PC-3 (cell line): ENCODE data around the gene TRIOBP. TPM values are rescaled to one million over a fixed set of nuclear protein-coding genes. Genes with fewer than 3 reads are reported as not detected.
A peak's percentile ranks its signal among the peaks of the same experiment; 100 is the strongest.

Experiments used
- ATAC-seq: fragments of 200-7000 bp; cut with Tn5 transposase; 2 replicates; pipeline ENCODE4 v1.9.1; 2020; ENCODE audit warnings: mild to moderate bottlenecking, moderate library complexity
- BruUV-seq: library from RNA; stranded (reverse); fragments of 400-500 nt; replicated peaks from 2 replicates; lab custom pipeline; 2021; lab: Mats Ljungman, UMichigan
- CTCF ChIA-PET: fragments of 300-600 bp; sonication (Branson Sonifier 250); formaldehyde crosslinking; loops from one replicate; lab custom pipeline; 2022; ENCODE audit warnings: antibody characterized with exemption; lab: Charles Lee
- POLR2A ChIA-PET: fragments of 300-600 bp; sonication (Branson Sonifier 250); formaldehyde crosslinking; loops from one replicate; lab custom pipeline; 2022; ENCODE audit warnings: antibody characterized with exemption; ENCODE audit not compliant: unreplicated experiment; lab: Charles Lee
- DNase-seq: peaks from one replicate; pipeline ENCODE4 v3.0.0-alpha.2; 2015
- H2AFZ ChIP-seq: fragments of 300-600 bp; sonication (generic); 2 replicates; pipeline ENCODE4 v1.6.0; 2016; ENCODE audit warnings: antibody characterized with exemption, low read length
- H3F3A ChIP-seq: fragments of 300-600 bp; sonication (generic); one replicate; pipeline ENCODE4 v1.6.0; 2017; ENCODE audit warnings: antibody characterized with exemption, low read length, control low read depth, mild to moderate bottlenecking; ENCODE audit not compliant: unreplicated experiment
- H3K27ac ChIP-seq: fragments of 300-600 bp; sonication (generic); 2 replicates; pipeline ENCODE4 v1.5.1; 2016; ENCODE audit warnings: mild to moderate bottlenecking, low read length
- H3K27me3 ChIP-seq: fragments of 300-600 bp; sonication (generic); 2 replicates; pipeline ENCODE4 v1.6.1; 2016; ENCODE audit warnings: low read length, mixed read lengths
- H3K36me3 ChIP-seq: fragments of 300-600 bp; sonication (generic); 2 replicates; pipeline ENCODE4 v1.6.1; 2016; ENCODE audit warnings: low read depth, mixed run types, low read length, mixed read lengths
- H3K4me1 ChIP-seq: fragments of 300-600 bp; sonication (generic); 2 replicates; pipeline ENCODE4 v1.5.1; 2016; ENCODE audit warnings: low read length; ENCODE audit not compliant: insufficient read depth
- H3K4me2 ChIP-seq: fragments of 300-600 bp; sonication (generic); 2 replicates; pipeline ENCODE4 v1.6.0; 2016; ENCODE audit warnings: low read length
- H3K4me3 ChIP-seq: fragments of 300-600 bp; sonication (generic); 2 replicates; pipeline ENCODE4 v1.5.1; 2016; ENCODE audit warnings: mild to moderate bottlenecking, low read length, mixed read lengths
- H3K79me2 ChIP-seq: fragments of 300-600 bp; sonication (generic); 2 replicates; pipeline ENCODE4 v1.6.1; 2017; ENCODE audit warnings: low read length, mixed read lengths
- H3K9ac ChIP-seq: fragments of 300-600 bp; sonication (generic); 2 replicates; pipeline ENCODE4 v1.6.0; 2016; ENCODE audit warnings: mild to moderate bottlenecking, low read length
- H3K9me2 ChIP-seq: fragments of 300-600 bp; sonication (generic); replicated peaks from 2 replicates; pipeline ENCODE4 v1.6.1; 2016; ENCODE audit warnings: mixed run types, low read length, mixed read lengths
- H3K9me3 ChIP-seq: fragments of 300-600 bp; sonication (generic); 2 replicates; pipeline ENCODE4 v1.6.1; 2016; ENCODE audit warnings: low read length, mixed read lengths
- H4K20me1 ChIP-seq: fragments of 300-600 bp; sonication (generic); 2 replicates; pipeline ENCODE4 v1.6.1; 2016; ENCODE audit warnings: low read length, mixed read lengths
- EZH2 ChIP-seq: fragments of 300-600 bp; sonication (generic); IDR thresholded peaks from one replicate; pipeline ENCODE4 v1.6.1; 2017; ENCODE audit warnings: antibody characterized with exemption, mild to moderate bottlenecking, low read length; ENCODE audit not compliant: unreplicated experiment
- EZH2phosphoT487 ChIP-seq: fragments of 300-600 bp; sonication (generic); IDR thresholded peaks from 2 replicates; pipeline ENCODE4 v1.6.1; 2018; ENCODE audit warnings: mild to moderate bottlenecking, antibody characterized with exemption, low read length, borderline replicate concordance
- intact Hi-C: fragments of 100-400 bp; cut with micrococcal nuclease; formaldehyde crosslinking; loops from 2 replicates; pipeline ENCODE4 v1.9.0; 2023
- total RNA-seq: library from RNA; depleted of rRNA; stranded (reverse); fragments of >200 nt; gene quantifications from 2 replicates; pipeline ENCODE4 v1.2.3, GENCODE V29; 2014
- TF ChIP-seq, protein P1 (sequence below): fragments of 300-600 bp; sonication (generic); conservative IDR thresholded peaks from 2 replicates; pipeline ENCODE4 v1.5.1; 2017; ENCODE audit warnings: antibody characterized with exemption, low read depth, mild to moderate bottlenecking, low read length

TRIOBP gene
- total RNA-seq, 1 experiment from 2014 or later: 64.5 TPM

DNA sequence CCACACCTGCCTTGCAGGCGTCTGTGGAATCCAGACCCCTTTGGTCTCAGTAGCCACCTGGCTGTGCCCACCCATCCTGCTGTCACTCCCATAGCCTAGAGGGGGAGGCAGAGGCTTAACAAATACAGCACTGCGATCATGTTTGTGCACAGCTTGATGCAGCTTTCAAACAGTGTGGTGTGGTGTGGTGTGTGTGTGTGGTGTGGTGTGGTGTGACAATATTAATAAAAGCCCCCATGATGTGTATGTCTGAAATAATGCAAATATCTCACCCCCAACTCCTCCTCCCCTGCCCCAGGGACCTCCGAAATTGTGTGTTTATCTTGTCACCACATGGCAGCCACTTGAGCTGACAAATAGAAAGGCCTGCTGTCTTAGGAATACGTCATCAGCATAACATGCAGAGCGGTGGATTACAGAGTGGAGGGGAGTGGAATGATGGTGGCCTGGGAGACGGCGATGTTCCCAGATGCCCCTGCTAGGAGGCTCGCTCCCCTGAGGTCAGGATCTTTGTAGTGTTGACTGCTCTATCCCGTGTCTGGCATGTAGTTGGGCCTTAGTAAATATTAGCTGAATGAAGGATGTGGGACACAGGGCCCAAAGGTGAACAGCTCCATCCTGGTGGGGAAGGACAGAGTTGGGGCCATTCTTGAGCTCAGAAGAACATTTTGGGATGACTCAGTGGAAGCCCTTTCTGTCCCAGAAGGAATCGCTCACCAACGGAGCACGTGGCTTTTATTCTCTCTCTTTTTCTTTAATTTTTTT, 35.5 kb upstream of the TRIOBP start:
- TF ChIP-seq, protein P1, sequence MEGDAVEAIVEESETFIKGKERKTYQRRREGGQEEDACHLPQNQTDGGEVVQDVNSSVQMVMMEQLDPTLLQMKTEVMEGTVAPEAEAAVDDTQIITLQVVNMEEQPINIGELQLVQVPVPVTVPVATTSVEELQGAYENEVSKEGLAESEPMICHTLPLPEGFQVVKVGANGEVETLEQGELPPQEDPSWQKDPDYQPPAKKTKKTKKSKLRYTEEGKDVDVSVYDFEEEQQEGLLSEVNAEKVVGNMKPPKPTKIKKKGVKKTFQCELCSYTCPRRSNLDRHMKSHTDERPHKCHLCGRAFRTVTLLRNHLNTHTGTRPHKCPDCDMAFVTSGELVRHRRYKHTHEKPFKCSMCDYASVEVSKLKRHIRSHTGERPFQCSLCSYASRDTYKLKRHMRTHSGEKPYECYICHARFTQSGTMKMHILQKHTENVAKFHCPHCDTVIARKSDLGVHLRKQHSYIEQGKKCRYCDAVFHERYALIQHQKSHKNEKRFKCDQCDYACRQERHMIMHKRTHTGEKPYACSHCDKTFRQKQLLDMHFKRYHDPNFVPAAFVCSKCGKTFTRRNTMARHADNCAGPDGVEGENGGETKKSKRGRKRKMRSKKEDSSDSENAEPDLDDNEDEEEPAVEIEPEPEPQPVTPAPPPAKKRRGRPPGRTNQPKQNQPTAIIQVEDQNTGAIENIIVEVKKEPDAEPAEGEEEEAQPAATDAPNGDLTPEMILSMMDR: peak; percentile 54
- no peak for TF ChIP-seq EZH2
- no peak for TF ChIP-seq EZH2phosphoT487
- Histone ChIP-seq H3K4me2 (peak overlapping the region; percentile 94), H3K9me2 (no peaks in the 10 kb centered on the region), H3K4me3 (peak overlapping the region; percentile 88), H3K27me3 (no peaks in the 10 kb centered on the region), H3K27ac (no peak overlapping the region), H3K9ac (no peak overlapping the region), H4K20me1 (peaks cover 19% of the 10 kb centered on the region), H3K36me3 (no peaks in the 10 kb centered on the region; the same call in 1 of the 2 replicates), H3K79me2 (peaks cover 61% of the 10 kb centered on the region), H2AFZ (no peak overlapping the region), H3K4me1 (peaks cover 26% of the 10 kb centered on the region), H3K9me3 (no peaks in the 10 kb centered on the region), H3F3A (no peaks in the 10 kb centered on the region)
- ATAC-seq (no peak), DNase-seq (peak; percentile 35)
- intact Hi-C loops: loop anchor here (2.0 kb wide), 1 partner anchor 13 kb away; the partner anchor contains the start of gene LGALS1
- BruUV-seq: no TSS peak
- ChIA-PET POLR2A (interaction anchor here (0.7 kb wide), 1 partner anchor 14 kb away, joined by 4 read pairs; the partner anchor contains the start of gene LGALS1), CTCF (interaction anchor here (0.8 to 1.5 kb wide), 4 partner anchors 13 to 120 kb away, joined by 3 to 6 read pairs (median 4); partner anchors contain the start of gene LGALS1)

DNA sequence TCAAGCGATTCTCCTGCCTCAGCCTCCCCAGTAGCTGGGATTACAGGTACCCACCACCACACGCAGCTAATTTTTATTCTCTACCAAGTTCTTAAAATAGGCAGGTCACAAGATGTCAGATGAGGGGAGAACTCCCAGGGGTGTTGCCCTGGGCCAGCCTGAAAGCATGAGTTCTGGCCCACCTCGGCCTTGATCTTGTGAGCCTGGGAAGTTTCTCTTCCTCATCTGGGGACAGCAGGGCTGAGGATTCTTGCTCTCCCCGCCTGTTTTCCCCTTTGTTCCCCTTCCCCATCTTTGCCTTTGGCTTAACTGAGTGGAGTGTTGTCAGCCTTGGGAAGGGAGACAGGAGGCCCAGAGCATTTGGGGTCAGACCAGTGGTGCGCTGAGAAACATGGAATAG, 34.8 kb upstream of the TRIOBP start:
- Histone ChIP-seq H3K9me3 (no peaks in the 10 kb centered on the region), H3F3A (no peaks in the 10 kb centered on the region), H4K20me1 (peaks cover 19% of the 10 kb centered on the region), H3K9ac (no peak overlapping the region), H2AFZ (no peak overlapping the region), H3K4me2 (no peak overlapping the region), H3K36me3 (no peaks in the 10 kb centered on the region; the same call in 1 of the 2 replicates), H3K27me3 (no peaks in the 10 kb centered on the region), H3K4me1 (peaks cover 26% of the 10 kb centered on the region), H3K4me3 (no peak overlapping the region), H3K9me2 (no peaks in the 10 kb centered on the region), H3K79me2 (peaks cover 62% of the 10 kb centered on the region), H3K27ac (no peak overlapping the region)
- POLR2A ChIA-PET: no interaction called here
- ATAC-seq: no peak
- CTCF ChIA-PET: interaction anchor here (0.8 kb wide), 1 partner anchor 13 kb away, joined by 3 read pairs; no protein-coding TSS in a partner anchor
- intact Hi-C loops: no loop called here
- TF ChIP-seq, protein P1: no peak
- TF ChIP-seq EZH2phosphoT487: no peak
- TF ChIP-seq EZH2: no peak
- no TSS peak for BruUV-seq
- DNase-seq: no peak
